NCI-H226 (cell line): ENCODE results near the gene CCR8.
"Not testable (repeated sequence)": the region's sequence is repeated elsewhere in the genome, so short reads cannot be mapped to it uniquely, and the experiment has no call there.

Source experiments
- DNase-seq: peaks from one replicate; pipeline ENCODE4 v3.0.0-alpha.2; 2015

Gene CCR8

DNA sequence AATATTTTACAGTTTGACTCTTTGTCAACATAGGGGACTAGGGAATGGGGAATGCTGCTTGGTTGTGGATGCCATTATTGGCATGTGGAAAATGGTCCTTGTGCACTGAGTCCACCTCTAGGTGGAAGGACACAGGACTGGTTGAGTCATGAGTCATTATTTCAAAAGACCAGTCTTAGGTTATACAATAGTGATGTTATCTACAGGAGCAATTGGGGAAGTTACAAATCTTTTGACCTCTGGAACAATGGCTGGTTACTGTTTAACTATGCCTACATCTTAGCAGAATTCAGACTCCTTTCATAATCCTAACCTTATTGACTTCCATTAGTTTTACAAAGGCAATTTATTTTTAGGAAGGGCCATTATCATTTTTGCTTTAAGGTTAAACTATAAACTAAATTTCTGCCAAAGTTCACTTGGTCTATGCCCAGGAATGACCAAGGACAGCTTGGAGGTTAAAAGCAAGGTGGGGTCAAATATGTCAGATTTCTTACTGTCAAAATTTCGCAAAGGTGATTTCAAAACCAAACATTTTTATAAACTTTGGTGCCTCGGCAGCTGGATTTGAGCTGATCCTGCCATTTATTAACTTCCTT lies 11.8 kb upstream of the CCR8 start:
- DNase-seq, result no peak

DNA sequence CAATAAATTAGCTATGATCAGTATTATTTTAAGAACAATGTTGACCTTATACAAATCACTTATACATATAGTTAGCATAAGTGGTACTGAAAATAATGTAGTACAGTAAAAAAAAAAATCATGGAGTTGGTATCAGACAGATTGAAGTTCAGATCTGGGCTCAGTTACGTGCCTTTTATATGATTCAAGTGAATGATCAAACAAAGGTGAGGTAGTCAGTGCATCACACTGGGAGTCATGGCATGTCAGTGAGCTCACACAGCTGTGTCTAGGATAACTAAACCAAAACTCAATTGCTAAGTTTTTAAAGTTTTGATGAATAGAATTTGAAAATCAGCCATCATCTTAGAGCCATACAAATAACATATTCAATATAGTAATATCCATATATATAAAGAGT lies 11.2 kb upstream of the CCR8 start:
- no peak for DNase-seq

DNA sequence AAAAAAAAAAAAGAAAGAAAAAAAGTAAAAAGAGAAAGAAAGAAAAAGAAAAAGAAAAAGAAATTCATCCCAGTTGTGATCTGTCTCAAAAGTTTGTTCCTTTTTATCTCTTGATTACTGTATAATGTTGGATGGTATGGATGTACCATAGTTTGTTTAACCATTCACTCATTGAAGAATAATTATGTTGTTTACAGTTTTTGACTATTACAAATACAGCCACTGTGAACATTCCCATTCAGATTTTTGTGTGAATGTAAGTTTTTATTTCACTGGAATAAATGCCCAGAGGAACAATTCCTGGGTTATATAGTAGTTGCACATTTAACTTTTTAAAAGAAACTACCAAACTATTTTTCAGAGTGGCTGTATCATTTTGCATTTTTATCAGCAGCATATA lies 10.3 kb upstream of the CCR8 start:
- no peak for DNase-seq

DNA sequence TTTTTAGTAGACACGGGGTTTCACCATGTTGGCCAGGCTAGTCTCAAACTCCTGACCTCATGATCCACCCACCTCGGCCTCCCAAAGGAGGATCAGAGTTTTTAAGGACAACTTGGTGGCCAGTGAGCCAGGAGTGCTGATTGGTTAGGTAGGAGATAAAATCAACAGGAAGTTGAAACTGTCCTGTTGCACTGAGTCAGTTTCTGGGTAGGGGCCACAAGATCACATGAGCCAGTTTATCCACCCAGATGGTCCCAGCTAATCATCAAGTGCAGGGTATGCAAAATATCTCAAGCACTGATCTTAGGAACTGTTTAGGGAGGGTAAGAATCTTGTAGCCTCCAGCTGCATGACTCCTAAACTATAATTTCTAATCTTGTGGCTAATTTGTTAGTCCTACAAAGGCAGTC lies 7.9 kb upstream of the CCR8 start:
- not testable (repeated sequence) for DNase-seq

DNA sequence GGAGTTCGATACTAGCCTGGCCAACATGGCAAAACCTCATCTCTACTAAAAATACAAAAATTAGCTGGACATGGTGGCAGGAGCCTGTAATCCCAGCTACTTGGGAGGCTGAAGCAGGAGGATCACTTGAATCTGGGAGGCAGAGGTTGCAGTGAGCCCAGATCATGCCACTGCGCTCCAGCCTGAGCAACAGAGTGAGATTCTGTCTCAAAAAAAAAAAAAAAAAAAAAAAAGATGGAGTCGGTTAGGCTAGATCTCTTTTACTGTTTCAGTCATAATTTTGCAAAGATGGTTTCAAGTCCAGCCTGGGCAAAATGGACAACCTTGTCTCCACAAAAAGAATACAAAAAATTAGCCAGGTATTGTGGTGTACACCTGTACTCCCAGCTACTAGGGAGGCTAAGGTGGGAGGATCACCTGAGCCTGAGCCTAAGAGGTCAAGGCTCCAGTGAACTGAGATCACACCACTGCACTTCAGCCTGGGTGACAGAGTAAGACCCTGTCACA lies 7.2 kb upstream of the CCR8 start:
- not testable (repeated sequence) for DNase-seq

DNA sequence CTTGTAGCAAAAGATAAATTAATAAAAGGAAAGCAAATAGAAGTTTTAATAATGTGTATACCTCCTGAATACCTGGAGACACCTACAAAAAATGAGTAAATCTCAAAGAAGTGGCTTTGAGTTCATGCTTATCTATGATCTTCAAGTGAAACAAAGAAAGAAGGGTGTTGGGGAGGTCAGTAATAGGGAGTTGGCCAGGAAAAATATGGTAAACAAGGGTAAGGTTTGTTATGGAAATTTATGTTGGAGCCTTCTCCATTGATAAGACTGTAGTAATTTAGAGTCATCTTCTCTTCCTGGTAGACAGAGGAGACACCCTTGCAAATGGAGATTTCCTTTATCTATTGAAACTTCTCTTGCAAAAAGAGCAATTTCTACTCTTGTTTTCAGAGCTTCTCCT lies 6.6 kb upstream of the CCR8 start:
- no peak for DNase-seq

DNA sequence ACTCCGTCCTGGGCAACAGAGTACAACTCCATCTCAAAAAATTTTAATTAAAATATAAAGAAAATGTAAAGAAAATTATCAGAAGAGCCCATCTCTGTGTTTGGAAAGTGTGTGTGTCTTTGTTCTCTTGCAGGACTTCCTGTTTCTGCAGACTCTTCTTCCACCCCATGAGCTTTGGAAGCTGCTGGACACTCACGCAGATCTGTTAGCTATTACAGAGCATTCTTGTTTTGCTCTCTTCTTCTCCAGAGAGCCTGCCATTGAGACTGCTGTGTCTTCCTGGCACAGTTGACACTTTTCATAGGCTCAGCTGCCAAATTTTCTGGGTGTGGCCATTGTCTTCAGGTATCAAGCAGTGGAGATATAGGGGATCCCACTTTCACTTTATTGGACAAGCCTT lies 6.0 kb upstream of the CCR8 start:
- DNase-seq, result no peak

DNA sequence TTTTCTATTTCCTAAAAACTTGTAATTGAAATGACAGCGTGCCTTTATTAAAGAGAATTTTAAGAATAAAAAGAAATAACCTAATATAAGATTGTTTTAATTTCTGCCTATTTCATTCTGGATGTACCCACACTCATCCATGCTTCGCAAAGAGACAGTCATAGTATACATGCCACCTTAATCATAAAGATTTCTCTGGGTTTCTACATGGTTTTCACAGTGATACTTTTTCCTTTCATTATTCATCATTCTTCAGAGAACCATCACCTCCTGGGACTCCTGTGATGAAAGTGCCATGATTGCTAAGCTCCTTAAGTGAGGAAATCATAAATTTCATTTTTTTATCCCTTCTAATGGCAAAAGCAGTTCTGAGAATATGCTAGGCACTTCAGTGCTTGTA lies 4.3 kb upstream of the CCR8 start:
- no peak for DNase-seq

DNA sequence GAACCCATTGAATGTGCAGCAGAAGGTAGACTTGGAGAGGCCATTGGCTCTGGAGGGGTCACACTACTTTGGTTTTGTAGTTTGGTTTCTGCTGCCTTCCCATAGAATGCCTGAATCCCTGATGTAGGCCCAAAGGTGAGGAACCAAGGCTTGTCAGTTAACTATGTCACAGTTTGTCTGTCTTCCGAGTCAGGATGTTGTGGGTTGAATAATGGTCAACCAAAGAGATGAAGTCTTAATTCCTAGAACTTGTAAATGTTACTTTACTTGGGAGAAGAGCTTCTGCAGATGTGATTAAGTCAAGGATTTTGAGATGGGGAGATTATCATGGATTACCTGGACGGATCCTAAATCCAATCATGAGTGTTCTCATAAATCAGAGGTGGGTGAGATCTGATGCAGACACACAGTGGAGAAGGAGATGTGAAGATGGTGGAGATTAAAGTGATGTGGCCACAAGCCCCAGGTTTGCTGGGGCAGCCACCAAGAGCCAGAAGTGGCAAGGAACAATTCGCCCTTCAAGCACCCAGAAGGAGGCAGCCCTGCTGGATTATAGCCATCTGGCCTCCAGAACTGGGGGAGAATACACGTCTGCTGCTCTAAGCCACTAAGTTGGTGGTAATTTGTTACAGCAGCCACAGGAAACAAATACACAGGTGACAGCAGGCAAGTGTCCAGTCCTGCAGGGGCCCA lies 2.3 kb upstream of the CCR8 start:
- DNase-seq, result no peak

DNA sequence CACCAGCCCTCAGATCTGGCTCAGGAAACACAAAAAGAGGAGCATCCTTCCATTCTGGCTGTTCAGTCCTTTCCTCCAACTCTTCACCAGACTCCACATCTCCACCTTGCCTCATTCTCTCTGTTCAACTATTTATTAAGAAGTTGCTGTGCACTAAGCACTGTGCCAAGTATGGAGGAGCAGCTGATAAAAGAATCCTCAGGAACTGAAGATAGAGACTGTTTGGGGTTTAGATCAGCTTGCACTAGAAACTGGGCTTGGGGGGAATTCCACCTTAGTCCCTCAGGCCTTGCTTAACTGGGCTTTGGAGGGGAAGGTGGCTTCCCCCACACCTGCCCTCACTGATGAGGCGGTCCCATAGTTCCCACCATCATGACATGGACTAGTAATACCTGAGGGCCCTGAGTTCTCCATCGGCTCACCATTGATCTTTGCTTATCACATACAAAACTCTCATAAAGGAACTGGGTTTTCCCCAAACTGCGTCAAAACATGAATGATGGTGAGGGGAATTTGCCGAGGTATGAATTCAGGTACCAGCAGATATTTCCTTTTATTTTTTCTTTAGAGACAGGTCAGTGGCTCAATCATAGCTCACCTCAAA lies 1.7 kb upstream of the CCR8 start:
- no peak for DNase-seq

DNA sequence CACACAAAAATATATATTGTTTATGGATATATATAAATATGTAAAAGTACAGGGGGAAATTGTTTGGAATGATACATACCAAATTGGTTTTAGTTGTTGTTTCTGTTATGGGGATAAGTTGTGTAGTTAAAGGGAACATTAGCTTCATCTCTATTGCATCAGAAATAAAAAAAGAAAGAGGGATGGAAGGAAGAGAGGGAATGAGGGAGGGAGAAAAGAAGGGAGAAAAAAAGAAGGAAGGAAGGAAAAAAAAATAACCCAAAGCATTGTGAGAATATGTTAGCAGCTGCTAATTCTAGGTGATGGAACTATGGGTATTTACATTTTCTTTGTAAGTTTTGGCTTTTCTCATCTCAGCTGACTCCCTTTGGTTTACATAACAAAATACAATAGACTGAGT lies 1.3 kb downstream of the CCR8 start:
- DNase-seq, result no peak

DNA sequence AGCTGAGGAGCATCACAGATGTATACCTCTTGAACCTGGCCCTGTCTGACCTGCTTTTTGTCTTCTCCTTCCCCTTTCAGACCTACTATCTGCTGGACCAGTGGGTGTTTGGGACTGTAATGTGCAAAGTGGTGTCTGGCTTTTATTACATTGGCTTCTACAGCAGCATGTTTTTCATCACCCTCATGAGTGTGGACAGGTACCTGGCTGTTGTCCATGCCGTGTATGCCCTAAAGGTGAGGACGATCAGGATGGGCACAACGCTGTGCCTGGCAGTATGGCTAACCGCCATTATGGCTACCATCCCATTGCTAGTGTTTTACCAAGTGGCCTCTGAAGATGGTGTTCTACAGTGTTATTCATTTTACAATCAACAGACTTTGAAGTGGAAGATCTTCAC lies 3.0 kb downstream of the CCR8 start:
- DNase-seq, result no peak

DNA sequence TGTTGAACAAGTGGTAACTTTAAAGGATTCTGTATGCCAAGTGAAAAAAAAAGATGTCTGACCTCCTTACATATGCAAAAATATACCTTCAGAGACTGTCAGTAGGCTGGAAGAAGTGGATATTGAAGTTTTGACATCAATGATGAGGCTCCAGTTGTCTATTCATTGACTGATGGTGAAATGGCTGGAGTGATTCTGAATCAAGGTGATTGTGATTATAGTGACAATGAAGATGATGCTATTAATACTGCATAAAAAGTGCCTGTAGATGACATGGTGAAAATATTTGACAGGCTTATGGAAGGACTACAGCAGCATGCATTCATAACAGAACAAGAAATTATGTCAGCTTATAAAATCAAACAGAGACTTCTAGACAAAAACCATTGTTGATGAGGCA lies 4.1 kb downstream of the CCR8 start:
- DNase-seq, result no peak

DNA sequence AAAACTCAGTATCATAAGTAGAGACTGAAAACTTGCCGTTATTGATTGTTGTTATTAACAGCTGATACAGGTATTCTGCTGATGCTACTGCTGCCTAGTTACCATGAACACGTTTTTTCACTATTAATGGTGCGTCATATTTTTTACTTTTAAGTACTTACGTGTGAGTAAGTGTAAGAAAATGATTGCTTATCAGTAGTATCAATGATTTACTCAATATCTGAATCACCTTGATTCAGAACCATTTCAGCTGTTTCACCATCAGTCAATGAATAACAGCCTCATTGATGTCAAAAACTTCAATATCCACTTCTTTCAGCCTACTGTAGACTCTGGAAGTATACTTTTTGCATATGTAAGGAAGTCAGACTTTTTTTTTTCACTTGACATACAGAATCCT lies 4.7 kb downstream of the CCR8 start:
- no peak for DNase-seq

DNA sequence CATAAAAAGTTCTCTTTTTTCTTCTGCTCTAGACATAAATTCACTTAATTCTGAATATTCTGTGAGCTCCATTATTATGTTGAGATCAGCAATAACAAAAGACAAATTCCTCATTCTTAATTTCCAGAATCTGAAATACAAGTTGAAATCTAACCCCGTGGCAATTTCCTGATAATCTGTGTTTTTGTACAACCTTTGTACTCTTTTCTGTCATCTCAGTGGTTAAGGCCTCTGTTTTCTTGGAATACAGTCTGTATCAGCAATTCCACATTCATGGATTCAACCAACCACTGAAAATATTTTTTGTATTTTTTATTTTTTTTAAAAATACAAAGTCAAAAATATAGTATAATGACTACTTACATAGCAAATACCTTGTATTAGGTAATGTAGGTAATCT lies 8.7 kb downstream of the CCR8 start:
- DNase-seq, result no peak

DNA sequence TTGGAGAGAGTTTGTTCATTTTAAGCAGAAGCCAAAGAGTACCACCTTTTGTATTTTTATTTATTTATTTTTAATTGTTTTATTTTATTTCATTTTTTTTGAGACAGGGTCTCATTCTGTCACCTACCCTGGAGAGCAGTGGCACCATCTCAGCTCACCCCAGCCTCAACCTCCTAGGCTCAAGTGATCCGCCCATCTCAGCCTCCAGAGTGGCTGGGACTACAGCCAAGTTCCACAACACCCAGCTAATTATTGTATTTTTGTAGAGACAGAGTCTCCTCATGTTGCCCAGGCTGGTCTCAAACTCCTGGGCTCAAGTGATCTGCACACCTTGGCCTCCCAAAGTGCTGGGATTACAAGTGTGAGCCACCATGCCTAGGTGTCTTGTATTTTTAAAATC lies 9.6 kb downstream of the CCR8 start:
- DNase-seq, result no peak

DNA sequence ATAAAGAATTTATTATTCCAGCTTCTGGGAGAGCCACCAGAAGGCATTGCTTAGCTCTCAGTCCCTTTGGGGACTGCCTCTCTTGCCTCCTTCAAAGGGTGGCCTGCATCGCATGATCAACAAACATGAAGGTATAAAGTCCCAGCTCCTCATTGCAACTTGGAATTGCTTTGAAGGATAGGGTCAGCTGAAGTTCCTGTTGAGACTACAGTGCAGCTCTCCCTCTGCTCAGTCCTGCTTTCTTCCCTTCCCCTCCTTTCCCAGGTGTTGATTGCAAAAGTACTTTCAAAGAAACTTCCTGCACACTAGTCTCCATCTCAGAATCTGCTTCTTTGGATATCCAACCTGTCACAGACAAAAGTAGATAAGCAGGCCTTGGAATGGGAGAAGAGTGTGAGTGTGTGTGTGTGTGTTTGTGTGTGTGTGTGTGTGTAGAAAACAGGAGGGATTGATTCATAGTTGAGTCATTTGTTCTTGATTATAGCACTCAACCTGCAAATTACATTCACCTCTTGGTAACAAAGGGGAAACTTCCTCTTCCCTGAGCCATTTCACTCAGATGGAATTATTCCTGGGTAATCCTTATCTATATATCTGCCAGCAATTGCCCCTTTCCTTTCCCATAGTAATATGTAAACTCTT lies 13.7 kb downstream of the CCR8 start:
- no peak for DNase-seq

DNA sequence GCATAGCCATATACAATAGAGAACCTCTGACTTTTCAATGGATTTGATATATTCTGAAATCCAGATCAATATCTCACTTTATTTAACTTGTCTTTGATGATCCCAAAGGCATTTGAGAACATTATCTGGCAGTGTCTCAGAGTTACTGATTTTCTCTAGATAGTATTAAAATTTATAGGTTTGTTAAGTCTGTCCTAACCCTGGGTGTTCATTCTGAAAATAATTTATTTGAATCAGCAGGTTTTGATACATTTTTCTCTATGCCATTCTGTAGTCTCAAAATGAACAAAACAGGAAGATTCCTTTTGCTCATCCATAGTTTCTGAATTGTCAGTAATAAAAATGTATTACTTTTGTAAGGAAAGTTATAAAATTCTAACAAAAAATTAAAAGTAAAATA lies 14.3 kb downstream of the CCR8 start:
- DNase-seq, result no peak

DNA sequence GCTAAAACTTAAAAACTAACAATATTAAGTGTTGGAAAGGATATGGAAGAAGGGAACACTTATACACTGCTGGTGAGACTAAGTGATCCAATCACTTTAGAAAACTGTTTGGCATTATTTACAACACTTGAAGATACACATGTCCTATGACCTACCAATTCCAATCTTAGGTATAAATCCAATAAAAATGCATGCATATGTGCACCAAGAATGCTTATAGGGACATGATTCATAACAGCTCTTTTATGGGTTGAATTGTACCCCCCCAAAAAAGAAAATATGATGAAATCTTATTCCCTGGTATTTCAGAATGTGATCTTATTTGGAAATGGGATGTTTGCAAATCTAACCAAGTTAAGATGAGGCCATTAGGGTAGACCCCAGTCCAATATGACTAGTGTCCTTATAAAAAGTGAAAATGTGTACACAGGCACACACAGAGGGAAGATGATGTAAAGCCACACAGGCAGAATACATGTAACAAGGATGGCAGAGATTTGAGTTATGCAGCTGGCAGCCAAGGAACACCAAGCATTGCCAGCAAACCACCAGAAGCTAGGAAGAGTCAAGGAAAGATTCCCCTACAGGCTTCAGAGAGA lies 15.3 kb downstream of the CCR8 start:
- no peak for DNase-seq

DNA sequence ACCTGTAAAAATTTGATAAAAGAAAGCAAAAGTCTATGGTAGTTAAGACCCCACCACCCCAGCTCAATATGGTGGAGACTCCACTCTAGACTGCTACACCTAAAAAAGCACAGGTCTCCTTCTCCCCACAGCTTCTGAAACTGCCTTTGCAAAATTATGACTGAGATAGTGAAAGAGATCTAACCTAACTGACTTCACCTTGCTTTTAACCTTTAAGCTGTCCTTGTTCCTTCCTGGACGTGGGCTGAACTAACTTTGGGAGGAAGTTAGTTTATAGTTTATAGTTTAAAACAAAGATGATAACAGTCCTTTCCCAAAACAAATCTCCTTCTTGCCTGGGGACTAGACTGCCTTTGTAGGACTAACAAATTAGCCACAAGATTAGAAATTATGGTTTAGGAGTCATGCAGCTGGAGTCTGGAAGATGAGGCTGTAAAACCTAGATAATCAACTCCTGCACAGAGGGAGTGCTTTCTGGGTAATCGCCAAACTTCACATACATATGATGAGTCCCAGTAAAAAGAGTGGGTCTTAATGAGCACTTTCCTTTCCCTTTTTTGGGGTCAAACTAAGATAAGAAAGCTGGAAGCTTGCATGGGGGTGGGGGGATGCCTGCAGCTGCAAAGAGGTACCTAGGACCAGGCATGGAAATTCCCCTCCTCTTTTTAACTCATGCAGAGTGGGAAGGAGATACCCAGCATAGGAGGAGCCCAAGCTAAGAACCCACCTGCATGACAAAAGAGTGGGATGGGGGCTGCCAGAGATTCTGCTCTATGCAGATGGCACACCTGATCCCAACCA lies 17.5 kb downstream of the CCR8 start:
- no peak for DNase-seq

DNA sequence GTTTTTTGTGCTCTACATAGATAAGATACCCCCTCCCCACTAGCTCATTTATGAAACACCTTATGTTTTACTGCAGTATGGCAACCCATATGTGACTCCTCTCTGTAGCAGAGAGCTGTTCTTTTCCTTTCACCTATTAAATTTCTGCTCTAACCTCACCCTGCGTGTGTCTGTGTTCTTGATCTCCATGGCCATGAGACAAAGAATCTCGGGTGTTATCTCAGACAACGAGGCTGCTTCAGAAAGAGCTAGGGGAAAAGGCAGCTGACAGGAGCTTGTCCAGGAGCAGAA lies 18.0 kb downstream of the CCR8 start:
- no peak for DNase-seq

DNA sequence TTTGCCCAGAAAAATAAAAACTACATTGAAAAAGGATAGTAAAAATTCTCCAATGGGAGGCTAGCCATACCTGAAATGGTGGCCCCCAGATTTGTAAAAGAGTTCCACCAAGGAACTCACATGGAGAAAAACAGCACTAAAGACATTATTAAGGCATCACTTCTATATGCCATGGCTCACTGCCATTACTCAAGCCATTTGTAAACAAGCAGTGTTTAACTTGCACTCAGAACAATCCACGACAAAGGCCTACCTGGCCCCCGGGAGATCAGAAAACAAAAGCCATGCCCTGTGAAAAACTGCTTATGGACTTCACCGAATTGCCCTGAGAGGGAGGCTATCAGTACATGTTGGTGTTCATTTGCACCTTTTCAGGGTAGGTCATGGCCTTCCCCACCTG lies 19.6 kb downstream of the CCR8 start:
- no peak for DNase-seq

DNA sequence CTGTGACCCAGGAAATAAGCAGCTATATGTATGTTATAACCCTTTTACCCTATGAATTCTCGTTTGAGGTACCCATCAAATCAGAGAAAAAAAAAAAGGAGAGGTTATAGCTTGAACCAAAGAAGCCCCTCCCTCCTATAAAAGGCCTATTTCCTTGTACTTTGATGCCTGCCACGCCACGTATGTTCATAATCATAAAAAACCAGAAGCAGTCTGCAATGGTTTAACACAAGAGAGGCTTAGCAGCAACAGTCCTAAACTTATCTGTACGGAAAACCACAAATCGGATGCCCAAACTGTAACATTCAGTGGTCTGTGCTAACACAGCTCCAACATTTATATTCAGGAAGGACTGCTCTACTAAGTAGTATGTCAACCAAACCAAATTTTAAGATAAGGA lies 21.2 kb downstream of the CCR8 start:
- DNase-seq, result no peak
